ENCODE data around the gene OR52W1.

DNA sequence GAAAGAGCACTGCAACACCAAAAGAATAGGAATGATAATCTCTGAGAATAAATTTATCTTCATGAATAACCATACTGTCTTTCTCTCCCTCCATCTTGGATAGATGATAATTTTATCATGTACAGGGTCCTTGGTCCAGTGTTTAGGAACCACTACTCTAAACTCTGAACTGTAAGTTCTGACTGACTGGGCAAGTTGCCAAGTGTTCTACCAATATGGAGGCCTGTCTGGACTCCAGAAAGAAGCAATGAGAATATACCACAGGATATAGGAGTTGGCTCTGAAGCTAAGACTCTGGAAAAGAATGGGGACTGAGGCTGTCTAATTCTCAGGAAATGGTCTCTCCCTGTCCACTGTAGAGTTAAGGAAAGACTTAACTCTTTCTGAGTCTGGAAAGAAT, 33.9 kb downstream of the OR52W1 start:
- TF ChIP-seq EP300 (IDR thresholded peaks at IDR 0.05; ENCODE audit: borderline replicate concordance in 1 of 2, control insufficient read depth in 1 of 2, low read depth in 2 of 2, low read length in 2 of 2): no peak
- TF ChIP-seq, protein P1, sequence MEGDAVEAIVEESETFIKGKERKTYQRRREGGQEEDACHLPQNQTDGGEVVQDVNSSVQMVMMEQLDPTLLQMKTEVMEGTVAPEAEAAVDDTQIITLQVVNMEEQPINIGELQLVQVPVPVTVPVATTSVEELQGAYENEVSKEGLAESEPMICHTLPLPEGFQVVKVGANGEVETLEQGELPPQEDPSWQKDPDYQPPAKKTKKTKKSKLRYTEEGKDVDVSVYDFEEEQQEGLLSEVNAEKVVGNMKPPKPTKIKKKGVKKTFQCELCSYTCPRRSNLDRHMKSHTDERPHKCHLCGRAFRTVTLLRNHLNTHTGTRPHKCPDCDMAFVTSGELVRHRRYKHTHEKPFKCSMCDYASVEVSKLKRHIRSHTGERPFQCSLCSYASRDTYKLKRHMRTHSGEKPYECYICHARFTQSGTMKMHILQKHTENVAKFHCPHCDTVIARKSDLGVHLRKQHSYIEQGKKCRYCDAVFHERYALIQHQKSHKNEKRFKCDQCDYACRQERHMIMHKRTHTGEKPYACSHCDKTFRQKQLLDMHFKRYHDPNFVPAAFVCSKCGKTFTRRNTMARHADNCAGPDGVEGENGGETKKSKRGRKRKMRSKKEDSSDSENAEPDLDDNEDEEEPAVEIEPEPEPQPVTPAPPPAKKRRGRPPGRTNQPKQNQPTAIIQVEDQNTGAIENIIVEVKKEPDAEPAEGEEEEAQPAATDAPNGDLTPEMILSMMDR (IDR thresholded peaks at IDR 0.05 in 2 of 3, conservative IDR thresholded peaks at IDR 0.05 in 1 of 3; ENCODE audit: control insufficient read depth in 2 of 3, extremely low read depth in 1 of 3, insufficient read depth in 1 of 3, low read depth in 3 of 3, low read length in 3 of 3): no peak
- TF ChIP-seq BRCA1 (IDR thresholded peaks at IDR 0.05; ENCODE audit: low read depth, low read length): no peak

Data from GM12878 (cell line).